IMR-90 (cell line): ENCODE data around the gene CSAD.

ENCODE experiments used
- BHLHE40 ChIP-seq: fragments of 150-350 bp; IDR thresholded peaks from 2 replicates; pipeline ENCODE4 v1.6.1; 2016; ENCODE audit warnings: mild to moderate bottlenecking, low read depth, low read length
- CEBPB ChIP-seq: IDR thresholded peaks from 2 replicates; pipeline ENCODE4 v1.6.1; 2012; ENCODE audit warnings: low read depth, low read length, improper control_type of control experiment
- POLR2A ChIP-seq: IDR thresholded peaks from 2 replicates; pipeline ENCODE4 v1.6.1; 2012; ENCODE audit warnings: mild to moderate bottlenecking, low read depth, low read length
- RAD21 ChIP-seq: IDR thresholded peaks from 2 replicates; pipeline ENCODE4 v1.6.1; 2012; ENCODE audit warnings: low read length, improper control_type of control experiment
- RCOR1 ChIP-seq: IDR thresholded peaks from 2 replicates; pipeline ENCODE4 v1.6.1; 2012; ENCODE audit warnings: mild to moderate bottlenecking, low read length, improper control_type of control experiment; ENCODE audit not compliant: insufficient replicate concordance
- RFX5 ChIP-seq: IDR thresholded peaks from 2 replicates; pipeline ENCODE4 v1.8.0; 2012; ENCODE audit warnings: low read depth, mild to moderate bottlenecking, low read length, moderate library complexity
- TF ChIP-seq, protein P1 (sequence below): conservative IDR thresholded peaks from 2 replicates; pipeline ENCODE4 v1.5.1; 2012; ENCODE audit warnings: mild to moderate bottlenecking, low read depth, low read length, improper control_type of control experiment

GRCh38 chr12:53217051-53217930, 36.6 kb upstream of the CSAD start:
- TF ChIP-seq, protein P1, sequence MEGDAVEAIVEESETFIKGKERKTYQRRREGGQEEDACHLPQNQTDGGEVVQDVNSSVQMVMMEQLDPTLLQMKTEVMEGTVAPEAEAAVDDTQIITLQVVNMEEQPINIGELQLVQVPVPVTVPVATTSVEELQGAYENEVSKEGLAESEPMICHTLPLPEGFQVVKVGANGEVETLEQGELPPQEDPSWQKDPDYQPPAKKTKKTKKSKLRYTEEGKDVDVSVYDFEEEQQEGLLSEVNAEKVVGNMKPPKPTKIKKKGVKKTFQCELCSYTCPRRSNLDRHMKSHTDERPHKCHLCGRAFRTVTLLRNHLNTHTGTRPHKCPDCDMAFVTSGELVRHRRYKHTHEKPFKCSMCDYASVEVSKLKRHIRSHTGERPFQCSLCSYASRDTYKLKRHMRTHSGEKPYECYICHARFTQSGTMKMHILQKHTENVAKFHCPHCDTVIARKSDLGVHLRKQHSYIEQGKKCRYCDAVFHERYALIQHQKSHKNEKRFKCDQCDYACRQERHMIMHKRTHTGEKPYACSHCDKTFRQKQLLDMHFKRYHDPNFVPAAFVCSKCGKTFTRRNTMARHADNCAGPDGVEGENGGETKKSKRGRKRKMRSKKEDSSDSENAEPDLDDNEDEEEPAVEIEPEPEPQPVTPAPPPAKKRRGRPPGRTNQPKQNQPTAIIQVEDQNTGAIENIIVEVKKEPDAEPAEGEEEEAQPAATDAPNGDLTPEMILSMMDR = no peak
- TF ChIP-seq BHLHE40 = no peak
- peak; percentile 94 for TF ChIP-seq CEBPB
- no peak for TF ChIP-seq POLR2A
- TF ChIP-seq RFX5 = no peak
- no peak for TF ChIP-seq RCOR1
- no peak for TF ChIP-seq RAD21
